Activated naive CD8-positive, alpha-beta T cell treated with anti-CD3 and anti-CD28 coated beads, Interleukin-2, amount 10 ng/mL, durations not matched to agents 7 days and 5 days (primary cell): ENCODE results near the gene AFAP1. TPM values are rescaled to one million over a fixed set of nuclear protein-coding genes. Genes with fewer than 3 reads are reported as not detected.

Experiments used
- ATAC-seq: fragments of 150-1000 bp; cut with Tn5 transposase; one replicate; pipeline ENCODE4 v1.10.0; 2021; ENCODE audit warnings: low read depth, moderate library complexity
- POLR2A ChIA-PET: fragments of 350-600 bp; sonication (Branson Sonifier 250); formaldehyde crosslinking; loops from one replicate; lab custom pipeline; 2021; ENCODE audit warnings: antibody characterized with exemption; lab: Charles Lee
- DNase-seq: peaks from one replicate; pipeline ENCODE4 v3.0.0; 2021
- H3K27ac Mint-ChIP-seq: one replicate; pipeline ENCODE4 v1.8.0; 2022; ENCODE audit warnings: mild to moderate bottlenecking, mixed read lengths
- H3K27me3 Mint-ChIP-seq: one replicate; pipeline ENCODE4 v1.8.0; 2022; ENCODE audit warnings: mild to moderate bottlenecking, moderate library complexity, mixed read lengths
- H3K36me3 Mint-ChIP-seq: one replicate; pipeline ENCODE4 v1.8.0; 2021; ENCODE audit warnings: mild to moderate bottlenecking, mixed read lengths
- H3K4me1 Mint-ChIP-seq: one replicate; pipeline ENCODE4 v1.8.0; 2021; ENCODE audit warnings: mixed read lengths
- H3K4me3 Mint-ChIP-seq: one replicate; pipeline ENCODE4 v1.8.0; 2022; ENCODE audit warnings: mild to moderate bottlenecking, moderate library complexity, mixed read lengths
- H3K9me3 Mint-ChIP-seq: one replicate; pipeline ENCODE4 v1.8.0; 2021; ENCODE audit warnings: mixed read lengths
- total RNA-seq, 2 experiments: library from RNA; stranded (reverse); gene quantifications; one replicate each; pipeline ENCODE4 v1.2.3, GENCODE V29; 2021

The AFAP1 gene
- total RNA-seq, 2 experiments from 2014 or later, result 9.9 to 12.2 TPM

GRCh38 chr4:7978489-7978888 is 38.8 kb upstream of the AFAP1 start:
- H3K9me3 Mint-ChIP-seq, result peaks cover 1% of the 10 kb centered on the region
- H3K27me3 Mint-ChIP-seq, result no peaks in the 10 kb centered on the region
- H3K27ac Mint-ChIP-seq, result no peak overlapping the region
- POLR2A ChIA-PET, result no interaction called here
- no peak for ATAC-seq
- no peaks in the 10 kb centered on the region for H3K36me3 Mint-ChIP-seq
- H3K4me3 Mint-ChIP-seq, result no peak overlapping the region
- H3K4me1 Mint-ChIP-seq, result peaks cover 5% of the 10 kb centered on the region
- DNase-seq, result no peak

GRCh38 chr4:7976634-7977033 is 37.0 kb upstream of the AFAP1 start:
- Mint-ChIP-seq H3K4me1 (peaks cover 15% of the 10 kb centered on the region), H3K27me3 (no peaks in the 10 kb centered on the region), H3K27ac (no peak overlapping the region), H3K4me3 (no peak overlapping the region), H3K9me3 (peaks cover 1% of the 10 kb centered on the region), H3K36me3 (peaks cover 3% of the 10 kb centered on the region)
- POLR2A ChIA-PET, result no interaction called here
- no peak for ATAC-seq
- no peak for DNase-seq

GRCh38 chr4:7976025-7976424 is 36.4 kb upstream of the AFAP1 start:
- POLR2A ChIA-PET, result no interaction called here
- Mint-ChIP-seq H3K4me1 (peaks cover 14% of the 10 kb centered on the region), H3K27me3 (no peaks in the 10 kb centered on the region), H3K27ac (no peak overlapping the region), H3K36me3 (peaks cover 3% of the 10 kb centered on the region), H3K4me3 (no peak overlapping the region), H3K9me3 (peaks cover 1% of the 10 kb centered on the region)
- ATAC-seq (no peak), DNase-seq (no peak)

- Mint-ChIP-seq H3K27me3 (no peaks in the 10 kb centered on the region), H3K4me1 (peaks cover 28% of the 10 kb centered on the region), H3K36me3 (peaks cover 6% of the 10 kb centered on the region), H3K4me3 (no peak overlapping the region), H3K27ac (no peak overlapping the region), H3K9me3 (peaks cover 1% of the 10 kb centered on the region)
- ATAC-seq (no peak), DNase-seq (no peak)
- POLR2A ChIA-PET, result no interaction called here
Observed at GRCh38 chr4:7974425-7974824, 34.8 kb upstream of the AFAP1 start.

GRCh38 chr4:7973545-7973981 is 33.9 kb upstream of the AFAP1 start:
- ATAC-seq (no peak), DNase-seq (no peak)
- no peaks in the 10 kb centered on the region for H3K27me3 Mint-ChIP-seq
- peaks cover 6% of the 10 kb centered on the region for H3K36me3 Mint-ChIP-seq
- no peak overlapping the region for H3K27ac Mint-ChIP-seq
- no peak overlapping the region for H3K4me3 Mint-ChIP-seq
- POLR2A ChIA-PET, result no interaction called here
- peaks cover 31% of the 10 kb centered on the region for H3K4me1 Mint-ChIP-seq
- H3K9me3 Mint-ChIP-seq, result peaks cover 1% of the 10 kb centered on the region

GRCh38 chr4:7971881-7972500 is 32.3 kb upstream of the AFAP1 start:
- Mint-ChIP-seq H3K4me1 (peaks cover 41% of the 10 kb centered on the region), H3K36me3 (peaks cover 6% of the 10 kb centered on the region), H3K4me3 (peak overlapping the region; percentile 94), H3K27me3 (no peaks in the 10 kb centered on the region), H3K9me3 (peaks cover 1% of the 10 kb centered on the region), H3K27ac (peak overlapping the region; percentile 98)
- DNase-seq, result no peak
- no peak for ATAC-seq
- POLR2A ChIA-PET, result interaction anchor here (2.9 kb wide), 1 partner anchor 32 kb away, joined by 9 read pairs; the partner anchor contains the start of gene AFAP1

- no peak for ATAC-seq
- Mint-ChIP-seq H3K9me3 (no peaks in the 10 kb centered on the region), H3K27me3 (no peaks in the 10 kb centered on the region), H3K27ac (peak overlapping the region; percentile 98), H3K4me3 (peak overlapping the region; percentile 94), H3K36me3 (peaks cover 6% of the 10 kb centered on the region), H3K4me1 (peaks cover 41% of the 10 kb centered on the region)
- POLR2A ChIA-PET, result interaction anchor here (2.9 kb wide), 1 partner anchor 32 kb away, joined by 9 read pairs; the partner anchor contains the start of gene AFAP1
- DNase-seq, result no peak
Observed at GRCh38 chr4:7971159-7971631, 31.5 kb upstream of the AFAP1 start.

- Mint-ChIP-seq H3K36me3 (peaks cover 6% of the 10 kb centered on the region), H3K4me1 (peaks cover 42% of the 10 kb centered on the region), H3K4me3 (peak overlapping the region; percentile 94), H3K27me3 (no peaks in the 10 kb centered on the region), H3K9me3 (no peaks in the 10 kb centered on the region), H3K27ac (peak overlapping the region; percentile 98)
- POLR2A ChIA-PET, result interaction anchor here (0.6 to 2.9 kb wide), 4 partner anchors 9 to 1209 kb away, joined by 3 to 9 read pairs (median 3); partner anchors contain the start of gene AFAP1
- ATAC-seq, result peak; percentile 9
- no peak for DNase-seq
Observed at GRCh38 chr4:7970361-7970946, 30.8 kb upstream of the AFAP1 start.

- H3K4me1 Mint-ChIP-seq, result peaks cover 49% of the 10 kb centered on the region
- POLR2A ChIA-PET, result interaction anchor here (1.7 kb wide), 1 partner anchor 29 kb away, joined by 6 read pairs; the partner anchor contains the start of gene AFAP1
- no peaks in the 10 kb centered on the region for H3K9me3 Mint-ChIP-seq
- no peak for ATAC-seq
- H3K4me3 Mint-ChIP-seq, result peak overlapping the region; percentile 13
- H3K27me3 Mint-ChIP-seq, result no peaks in the 10 kb centered on the region
- no peak for DNase-seq
- peaks cover 6% of the 10 kb centered on the region for H3K36me3 Mint-ChIP-seq
- peak overlapping the region; percentile 18 for H3K27ac Mint-ChIP-seq
Observed at GRCh38 chr4:7968262-7968896, 28.7 kb upstream of the AFAP1 start.

GRCh38 chr4:7967501-7968261 is 28.0 kb upstream of the AFAP1 start:
- Mint-ChIP-seq H3K4me1 (peaks cover 49% of the 10 kb centered on the region), H3K27me3 (no peaks in the 10 kb centered on the region), H3K27ac (peak overlapping the region; percentile 36), H3K36me3 (peaks cover 6% of the 10 kb centered on the region), H3K4me3 (no peak overlapping the region), H3K9me3 (no peaks in the 10 kb centered on the region)
- POLR2A ChIA-PET, result interaction anchor here (1.7 kb wide), 1 partner anchor 28 kb away, joined by 6 read pairs; the partner anchor contains the start of gene AFAP1
- no peak for ATAC-seq
- DNase-seq, result no peak

GRCh38 chr4:7967063-7967440 is 27.4 kb upstream of the AFAP1 start:
- DNase-seq (no peak), ATAC-seq (no peak)
- H3K9me3 Mint-ChIP-seq, result no peaks in the 10 kb centered on the region
- POLR2A ChIA-PET, result interaction anchor here (1.7 kb wide), 1 partner anchor 27 kb away, joined by 6 read pairs; the partner anchor contains the start of gene AFAP1
- H3K27me3 Mint-ChIP-seq, result no peaks in the 10 kb centered on the region
- no peak overlapping the region for H3K27ac Mint-ChIP-seq
- H3K4me1 Mint-ChIP-seq, result peaks cover 45% of the 10 kb centered on the region
- H3K4me3 Mint-ChIP-seq, result no peak overlapping the region
- peaks cover 5% of the 10 kb centered on the region for H3K36me3 Mint-ChIP-seq

- Mint-ChIP-seq H3K4me1 (peaks cover 46% of the 10 kb centered on the region), H3K27me3 (no peaks in the 10 kb centered on the region), H3K9me3 (no peaks in the 10 kb centered on the region), H3K4me3 (no peak overlapping the region), H3K36me3 (peaks cover 5% of the 10 kb centered on the region), H3K27ac (no peak overlapping the region)
- no peak for DNase-seq
- POLR2A ChIA-PET, result interaction anchor here (1.7 kb wide), 1 partner anchor 27 kb away, joined by 6 read pairs; the partner anchor contains the start of gene AFAP1
- ATAC-seq, result no peak
Observed at GRCh38 chr4:7966281-7967062, 26.8 kb upstream of the AFAP1 start.
